ENCODE measurements around the gene XAGE3.
"Not testable (repeated sequence)": the region's sequence is repeated elsewhere in the genome, so short reads cannot be mapped to it uniquely, and the experiment has no call there.

The XAGE3 gene

DNA sequence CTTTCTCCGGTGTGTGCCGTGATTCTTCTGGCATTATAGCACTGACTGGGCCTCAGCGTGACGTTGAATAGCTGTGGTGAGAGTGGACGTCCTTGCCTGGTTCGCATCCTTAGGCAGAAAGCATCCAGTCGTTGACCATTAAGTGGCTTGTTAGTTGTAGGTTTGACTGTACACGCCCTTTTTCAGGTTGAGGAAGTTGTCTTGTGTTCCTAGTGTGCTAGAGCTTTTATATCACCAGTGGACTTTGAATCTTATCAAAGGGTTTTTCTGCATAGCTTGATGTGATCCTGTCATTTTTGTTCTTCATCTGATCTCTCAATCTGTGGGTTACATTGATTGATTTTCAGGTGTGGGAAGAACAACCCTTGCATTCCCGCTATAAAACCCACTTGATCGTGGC lies 37.6 kb upstream of the XAGE3 start:
- not testable (repeated sequence) for H3K4me2 ChIP-seq (ENCODE audit: low read depth, low read length, poor library complexity, severe bottlenecking); H3F3A ChIP-seq (ENCODE audit: insufficient read depth); H3K27me3 ChIP-seq (ENCODE audit: low read length); H3K79me2 ChIP-seq (ENCODE audit: insufficient read depth, low read length); H3K9me2 ChIP-seq (replicated peaks; ENCODE audit: insufficient read depth, low read length); H3K9me3 ChIP-seq (ENCODE audit: insufficient read depth, low read length); H3K9ac ChIP-seq (ENCODE audit: low read length); H3K36me3 ChIP-seq (ENCODE audit: low read length); H4K20me1 ChIP-seq (ENCODE audit: low read depth, low read length); H3K27ac ChIP-seq (ENCODE audit: low read depth, low read length); H3K4me3 ChIP-seq (ENCODE audit: insufficient read depth, low read length, poor library complexity, severe bottlenecking); H2AFZ ChIP-seq (ENCODE audit: low read depth, low read length, severe bottlenecking)

DNA sequence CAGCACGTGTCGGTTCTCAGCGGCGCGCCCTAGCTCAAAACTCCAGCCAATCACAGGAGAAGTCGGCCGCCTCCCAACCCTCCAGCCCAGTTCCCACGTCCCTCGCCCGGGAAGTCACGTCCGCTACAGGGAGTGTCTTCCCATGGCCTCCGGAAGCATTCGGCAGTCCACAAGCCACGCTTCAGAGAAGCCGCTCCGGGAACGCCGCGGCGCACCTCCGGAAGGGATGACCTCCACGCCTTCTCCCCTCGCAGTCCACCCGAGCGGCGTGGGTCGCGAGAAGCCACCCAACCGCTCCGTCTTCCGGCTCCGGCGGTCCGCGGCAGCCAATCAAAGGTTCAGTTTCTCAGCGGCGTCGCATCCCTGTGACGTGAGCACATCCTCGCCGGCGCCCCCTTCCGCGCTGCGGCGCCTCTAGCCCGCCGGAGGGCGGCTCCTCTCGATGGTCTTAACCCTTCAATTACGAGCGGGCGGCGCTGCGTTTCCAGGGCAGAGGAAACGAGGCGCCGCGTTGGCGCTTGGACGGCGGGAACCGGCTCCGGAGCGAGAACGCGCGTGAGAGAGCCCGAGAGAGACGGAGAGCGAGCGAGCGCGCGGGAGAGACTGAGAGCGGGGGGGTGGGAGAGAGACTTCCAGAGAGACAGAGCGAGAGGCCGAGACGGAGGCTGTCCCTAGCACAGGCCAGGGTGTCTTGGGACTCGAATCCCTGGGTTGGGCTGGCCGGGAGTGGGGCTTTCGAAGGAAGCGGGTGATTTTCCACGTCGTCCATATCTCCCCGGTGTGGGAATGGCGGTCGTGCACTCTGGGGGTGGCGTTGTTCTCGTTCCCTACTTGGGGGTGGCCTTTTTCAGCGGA lies 29.2 kb upstream of the XAGE3 start, which contains the start of gene FAM156B:
FAM156B (plus strand) TSS at position 476 of the 855 bp plus-strand sequence. CDS start 9,896 bp downstream, outside the sequence.
- not testable (repeated sequence) for H2AFZ ChIP-seq (ENCODE audit: low read depth, low read length, severe bottlenecking); H3K4me2 ChIP-seq (ENCODE audit: low read depth, low read length, poor library complexity, severe bottlenecking); H3K9me3 ChIP-seq (ENCODE audit: insufficient read depth, low read length); H4K20me1 ChIP-seq (ENCODE audit: low read depth, low read length); H3K36me3 ChIP-seq (ENCODE audit: low read length); H3K9ac ChIP-seq (ENCODE audit: low read length); H3K27ac ChIP-seq (ENCODE audit: low read depth, low read length); H3F3A ChIP-seq (ENCODE audit: insufficient read depth); H3K79me2 ChIP-seq (ENCODE audit: insufficient read depth, low read length); H3K9me2 ChIP-seq (replicated peaks; ENCODE audit: insufficient read depth, low read length); H3K4me3 ChIP-seq (ENCODE audit: insufficient read depth, low read length, poor library complexity, severe bottlenecking); H3K27me3 ChIP-seq (ENCODE audit: low read length)

- H3F3A ChIP-seq (ENCODE audit: insufficient read depth), result not testable (repeated sequence)
These were observed 28.6 kb upstream of the XAGE3 start for GRCh38 chrX:52896438-52896837.

GRCh38 chrX:52888090-52888489 lies 20.2 kb upstream of the XAGE3 start:
- not testable (repeated sequence) for H3K9me2 ChIP-seq (replicated peaks; ENCODE audit: insufficient read depth, low read length); H3K79me2 ChIP-seq (ENCODE audit: insufficient read depth, low read length); H3K4me2 ChIP-seq (ENCODE audit: low read depth, low read length, poor library complexity, severe bottlenecking); H3K9me3 ChIP-seq (ENCODE audit: insufficient read depth, low read length); H3K4me3 ChIP-seq (ENCODE audit: insufficient read depth, low read length, poor library complexity, severe bottlenecking); H3F3A ChIP-seq (ENCODE audit: insufficient read depth); H4K20me1 ChIP-seq (ENCODE audit: low read depth, low read length); H3K27ac ChIP-seq (ENCODE audit: low read depth, low read length); H3K27me3 ChIP-seq (ENCODE audit: low read length); H3K36me3 ChIP-seq (ENCODE audit: low read length); H3K9ac ChIP-seq (ENCODE audit: low read length); H2AFZ ChIP-seq (ENCODE audit: low read depth, low read length, severe bottlenecking)

More at GRCh38 chrX:52896438-52896837, 28.6 kb upstream of the XAGE3 start:
- not testable (repeated sequence) for H3K4me2 ChIP-seq (ENCODE audit: low read depth, low read length, poor library complexity, severe bottlenecking); H3K9ac ChIP-seq (ENCODE audit: low read length); H3K4me3 ChIP-seq (ENCODE audit: insufficient read depth, low read length, poor library complexity, severe bottlenecking); H3K36me3 ChIP-seq (ENCODE audit: low read length); H2AFZ ChIP-seq (ENCODE audit: low read depth, low read length, severe bottlenecking); H3K9me3 ChIP-seq (ENCODE audit: insufficient read depth, low read length); H3K79me2 ChIP-seq (ENCODE audit: insufficient read depth, low read length); H3K9me2 ChIP-seq (replicated peaks; ENCODE audit: insufficient read depth, low read length); H4K20me1 ChIP-seq (ENCODE audit: low read depth, low read length); H3K27ac ChIP-seq (ENCODE audit: low read depth, low read length); H3K27me3 ChIP-seq (ENCODE audit: low read length)

- not testable (repeated sequence) for H3F3A ChIP-seq (ENCODE audit: insufficient read depth); H3K9me3 ChIP-seq (ENCODE audit: insufficient read depth, low read length); H3K27ac ChIP-seq (ENCODE audit: low read depth, low read length); H3K9me2 ChIP-seq (replicated peaks; ENCODE audit: insufficient read depth, low read length); H3K27me3 ChIP-seq (ENCODE audit: low read length); H4K20me1 ChIP-seq (ENCODE audit: low read depth, low read length); H3K4me3 ChIP-seq (ENCODE audit: insufficient read depth, low read length, poor library complexity, severe bottlenecking); H3K9ac ChIP-seq (ENCODE audit: low read length); H3K36me3 ChIP-seq (ENCODE audit: low read length); H3K79me2 ChIP-seq (ENCODE audit: insufficient read depth, low read length); H2AFZ ChIP-seq (ENCODE audit: low read depth, low read length, severe bottlenecking); H3K4me2 ChIP-seq (ENCODE audit: low read depth, low read length, poor library complexity, severe bottlenecking)
These were observed 19.6 kb upstream of the XAGE3 start for GRCh38 chrX:52887459-52887858.

DNA sequence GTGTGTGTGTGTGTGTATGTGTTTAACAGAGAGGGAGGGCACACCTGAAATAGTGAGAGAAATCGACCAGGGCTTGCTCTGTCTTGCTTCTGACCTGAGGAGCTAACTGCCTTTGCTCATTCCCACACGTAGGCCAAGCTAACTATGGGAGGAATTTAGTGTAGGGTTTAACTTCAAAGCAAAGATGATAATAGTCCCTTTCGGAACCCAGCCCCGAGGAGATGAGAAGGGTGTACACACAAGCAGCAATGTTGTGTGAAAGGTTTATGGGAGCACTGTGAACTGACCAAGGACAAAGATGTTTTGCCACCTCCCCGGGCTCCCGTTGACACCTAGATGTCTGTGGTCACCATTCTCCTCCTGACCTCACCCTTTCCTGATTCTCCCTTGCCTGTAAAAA lies 8.5 kb upstream of the XAGE3 start:
- not testable (repeated sequence) for H3F3A ChIP-seq (ENCODE audit: insufficient read depth); H3K9me3 ChIP-seq (ENCODE audit: insufficient read depth, low read length); H2AFZ ChIP-seq (ENCODE audit: low read depth, low read length, severe bottlenecking); H3K27ac ChIP-seq (ENCODE audit: low read depth, low read length); H3K9me2 ChIP-seq (replicated peaks; ENCODE audit: insufficient read depth, low read length); H3K27me3 ChIP-seq (ENCODE audit: low read length); H3K79me2 ChIP-seq (ENCODE audit: insufficient read depth, low read length); H3K4me2 ChIP-seq (ENCODE audit: low read depth, low read length, poor library complexity, severe bottlenecking); H3K4me3 ChIP-seq (ENCODE audit: insufficient read depth, low read length, poor library complexity, severe bottlenecking); H4K20me1 ChIP-seq (ENCODE audit: low read depth, low read length); H3K9ac ChIP-seq (ENCODE audit: low read length); H3K36me3 ChIP-seq (ENCODE audit: low read length)

GRCh38 chrX:52875436-52875835 lies 7.6 kb upstream of the XAGE3 start:
- not testable (repeated sequence) for H3K4me2 ChIP-seq (ENCODE audit: low read depth, low read length, poor library complexity, severe bottlenecking); H3K27ac ChIP-seq (ENCODE audit: low read depth, low read length); H3K9me3 ChIP-seq (ENCODE audit: insufficient read depth, low read length); H3F3A ChIP-seq (ENCODE audit: insufficient read depth); H3K9me2 ChIP-seq (replicated peaks; ENCODE audit: insufficient read depth, low read length); H3K36me3 ChIP-seq (ENCODE audit: low read length); H3K9ac ChIP-seq (ENCODE audit: low read length); H3K79me2 ChIP-seq (ENCODE audit: insufficient read depth, low read length); H3K4me3 ChIP-seq (ENCODE audit: insufficient read depth, low read length, poor library complexity, severe bottlenecking); H3K27me3 ChIP-seq (ENCODE audit: low read length); H2AFZ ChIP-seq (ENCODE audit: low read depth, low read length, severe bottlenecking); H4K20me1 ChIP-seq (ENCODE audit: low read depth, low read length)

Measured in SU-DHL-6 (cell line).